Neural cell (in vitro differentiated cells): ENCODE results near the gene SRSF1. TPM values are rescaled to one million over a fixed set of nuclear protein-coding genes. Genes with fewer than 3 reads are reported as not detected.

Source experiments
- H2AFZ ChIP-seq: fragments of 200-600, 300-800 bp; sonication (generic), shearing (Covaris generic); 2 replicates; pipeline ENCODE4 v1.6.0; 2014; ENCODE audit warnings: low read depth, mild to moderate bottlenecking, antibody characterized with exemption, low read length, moderate library complexity
- H3F3A ChIP-seq: fragments of 200-600 bp; shearing (Covaris generic); 2 replicates; pipeline ENCODE4 v1.6.1; 2016; ENCODE audit warnings: mild to moderate bottlenecking, moderate library complexity, mixed read lengths, antibody characterized with exemption, low read length; ENCODE audit not compliant: insufficient read depth, poor library complexity, severe bottlenecking
- H3K27ac ChIP-seq: fragments of 200-600, 300-800 bp; sonication (generic), shearing (Covaris generic); 2 replicates; pipeline ENCODE4 v1.5.1; 2014; ENCODE audit warnings: mild to moderate bottlenecking, low read length, moderate library complexity
- H3K27me3 ChIP-seq: fragments of 300-800, 200-600 bp; sonication (generic), shearing (Covaris generic); 2 replicates; pipeline ENCODE4 v1.6.0; 2014; ENCODE audit warnings: mild to moderate bottlenecking, low read depth, low read length, moderate library complexity; ENCODE audit not compliant: insufficient read depth
- H3K36me3 ChIP-seq: fragments of 300-800, 200-600 bp; sonication (generic), shearing (Covaris generic); 2 replicates; pipeline ENCODE4 v1.5.1; 2014; ENCODE audit warnings: mild to moderate bottlenecking, antibody characterized with exemption, low read length, moderate library complexity; ENCODE audit not compliant: insufficient read depth
- H3K4me2 ChIP-seq: fragments of 300-800, 200-600 bp; sonication (generic), shearing (Covaris generic); 2 replicates; pipeline ENCODE4 v1.6.0; 2014; ENCODE audit warnings: mild to moderate bottlenecking, low read length
- H3K4me3 ChIP-seq: fragments of 300-800, 200-600 bp; sonication (generic), shearing (Covaris generic); 2 replicates; pipeline ENCODE4 v1.5.1; 2014; ENCODE audit warnings: mild to moderate bottlenecking, low read length, moderate library complexity
- H3K79me2 ChIP-seq: fragments of 200-600 bp; shearing (Covaris generic); replicated peaks from 2 replicates; pipeline ENCODE4 v1.6.0; 2014; ENCODE audit warnings: mild to moderate bottlenecking, low read length, moderate library complexity; ENCODE audit not compliant: insufficient read depth
- H3K9ac ChIP-seq: fragments of 300-800, 200-600 bp; sonication (generic), shearing (Covaris generic); 2 replicates; pipeline ENCODE4 v1.6.1; 2016; ENCODE audit warnings: mild to moderate bottlenecking, low read length, mixed read lengths
- H3K9me2 ChIP-seq: fragments of 200-600 bp; shearing (Covaris generic); 2 replicates; pipeline ENCODE4 v1.6.1; 2016; ENCODE audit warnings: mild to moderate bottlenecking, low read length, mixed read lengths; ENCODE audit not compliant: insufficient read depth
- H3K9me3 ChIP-seq: fragments of 200-600, 300-800 bp; sonication (generic), shearing (Covaris generic); 2 replicates; pipeline ENCODE4 v1.6.1; 2016; ENCODE audit warnings: mild to moderate bottlenecking, mixed run types, low read length, moderate library complexity, mixed read lengths
- H4K20me1 ChIP-seq: fragments of 200-600 bp; shearing (Covaris generic); 2 replicates; pipeline ENCODE4 v1.6.1; 2016; ENCODE audit warnings: mild to moderate bottlenecking, mixed run types; ENCODE audit not compliant: insufficient read depth
- CTCF ChIP-seq: fragments of 450-650 bp; IDR thresholded peaks from 2 replicates; pipeline ENCODE4 v1.5.1; 2014; ENCODE audit warnings: antibody characterized with exemption, mild to moderate bottlenecking, moderate library complexity; ENCODE audit not compliant: poor library complexity, severe bottlenecking
- EP300 ChIP-seq: fragments of 450-650 bp; conservative IDR thresholded peaks from 2 replicates; pipeline ENCODE4 v1.6.1; 2014; ENCODE audit warnings: antibody characterized with exemption, mild to moderate bottlenecking, moderate library complexity; ENCODE audit not compliant: poor library complexity, severe bottlenecking
- EZH2 ChIP-seq: fragments of 200-600, 300-800 bp; shearing (Covaris generic), sonication (generic); IDR thresholded peaks from 2 replicates; pipeline ENCODE4 v1.6.1; 2014; ENCODE audit warnings: antibody characterized with exemption, low read length, borderline replicate concordance, mild to moderate bottlenecking; ENCODE audit not compliant: insufficient read depth, poor library complexity, severe bottlenecking
- MXI1 ChIP-seq: fragments of 450-650 bp; conservative IDR thresholded peaks from 2 replicates; pipeline ENCODE4 v1.6.1; 2014; ENCODE audit warnings: antibody characterized with exemption, mild to moderate bottlenecking; ENCODE audit not compliant: poor library complexity, severe bottlenecking
- POLR2AphosphoS5 ChIP-seq: IDR thresholded peaks from 2 replicates; pipeline ENCODE4 v1.6.1; 2012
- RAD21 ChIP-seq: fragments of 450-650 bp; conservative IDR thresholded peaks from 2 replicates; pipeline ENCODE4 v1.6.1; 2014; ENCODE audit warnings: antibody characterized with exemption, mild to moderate bottlenecking, moderate library complexity
- REST ChIP-seq: IDR thresholded peaks from 2 replicates; pipeline ENCODE4 v1.6.1; 2012; ENCODE audit warnings: borderline replicate concordance
- SMC3 ChIP-seq: fragments of 450-650 bp; conservative IDR thresholded peaks from 2 replicates; pipeline ENCODE4 v1.6.1; 2014; ENCODE audit warnings: antibody characterized with exemption, mild to moderate bottlenecking, moderate library complexity; ENCODE audit not compliant: poor library complexity
- TAF1 ChIP-seq: IDR thresholded peaks from 2 replicates; pipeline ENCODE4 v1.6.1; 2012; ENCODE audit warnings: low read depth
- polyA plus RNA-seq: library from polyadenylated mRNA; depleted of rRNA; stranded (reverse); fragments of >200 nt; gene quantifications from 2 replicates; pipeline ENCODE4 v1.2.3, GENCODE V29; 2014

The SRSF1 gene
- polyA plus RNA-seq, 1 donor from 2014 or later, result 380 TPM

- Histone ChIP-seq H3K9me2 (no peaks in the 10 kb centered on the region), H3K27me3 (no peaks in the 10 kb centered on the region), H3K27ac (no peak overlapping the region), H4K20me1 (no peaks in the 10 kb centered on the region), H3K9ac (no peak overlapping the region), H3K9me3 (no peaks in the 10 kb centered on the region), H3K4me3 (no peak overlapping the region), H3K36me3 (peaks cover 4% of the 10 kb centered on the region), H3F3A (no peaks in the 10 kb centered on the region), H3K79me2 (no peaks in the 10 kb centered on the region), H3K4me2 (no peak overlapping the region), H2AFZ (no peak overlapping the region)
- TF ChIP-seq SMC3 (no peak), EZH2 (no peak), REST (no peak), CTCF (no peak), MXI1 (no peak), EP300 (no peak), TAF1 (no peak), RAD21 (no peak), POLR2AphosphoS5 (no peak)
Measured at GRCh38 chr17:57971572-57971971, 35.5 kb downstream of the SRSF1 start.

- H3K36me3 ChIP-seq, result peaks cover under 1% of the 10 kb centered on the region
- no peak overlapping the region for H3K4me2 ChIP-seq
- TF ChIP-seq TAF1 (no peak), EZH2 (no peak), POLR2AphosphoS5 (no peak), RAD21 (no peak)
- no peaks in the 10 kb centered on the region for H3K9me3 ChIP-seq
- H3K9me2 ChIP-seq, result no peaks in the 10 kb centered on the region
- H4K20me1 ChIP-seq, result no peaks in the 10 kb centered on the region
- no peak overlapping the region for H3K27ac ChIP-seq
- H3K4me3 ChIP-seq, result no peak overlapping the region
- no peak overlapping the region for H3K9ac ChIP-seq
- no peaks in the 10 kb centered on the region for H3F3A ChIP-seq
- H3K79me2 ChIP-seq, result no peaks in the 10 kb centered on the region
- H3K27me3 ChIP-seq, result no peaks in the 10 kb centered on the region
- no peak overlapping the region for H2AFZ ChIP-seq
Measured at GRCh38 chr17:57970710-57971109, 36.3 kb downstream of the SRSF1 start.

GRCh38 chr17:57968456-57968855 lies 38.6 kb downstream of the SRSF1 start:
- TF ChIP-seq MXI1 (no peak), REST (no peak), SMC3 (no peak), POLR2AphosphoS5 (no peak), EZH2 (no peak), TAF1 (no peak), EP300 (no peak), CTCF (no peak), RAD21 (no peak)
- H3K9me3 ChIP-seq, result no peaks in the 10 kb centered on the region
- H3K27ac ChIP-seq, result no peak overlapping the region
- H3K9ac ChIP-seq, result no peak overlapping the region
- H3K4me3 ChIP-seq, result no peak overlapping the region
- no peaks in the 10 kb centered on the region for H3K27me3 ChIP-seq
- H2AFZ ChIP-seq, result no peak overlapping the region
- no peak overlapping the region for H3K4me2 ChIP-seq
- H3F3A ChIP-seq, result no peaks in the 10 kb centered on the region
- no peaks in the 10 kb centered on the region for H4K20me1 ChIP-seq
- no peaks in the 10 kb centered on the region for H3K36me3 ChIP-seq
- H3K9me2 ChIP-seq, result no peaks in the 10 kb centered on the region
- no peaks in the 10 kb centered on the region for H3K79me2 ChIP-seq
